ENCODE measurements around the gene ZNRD2. TPM values are rescaled to one million over a fixed set of nuclear protein-coding genes. Genes with fewer than 3 reads are reported as not detected.

Gene ZNRD2
- total RNA-seq, 1 donor from 2014 or later: 157 TPM

DNA sequence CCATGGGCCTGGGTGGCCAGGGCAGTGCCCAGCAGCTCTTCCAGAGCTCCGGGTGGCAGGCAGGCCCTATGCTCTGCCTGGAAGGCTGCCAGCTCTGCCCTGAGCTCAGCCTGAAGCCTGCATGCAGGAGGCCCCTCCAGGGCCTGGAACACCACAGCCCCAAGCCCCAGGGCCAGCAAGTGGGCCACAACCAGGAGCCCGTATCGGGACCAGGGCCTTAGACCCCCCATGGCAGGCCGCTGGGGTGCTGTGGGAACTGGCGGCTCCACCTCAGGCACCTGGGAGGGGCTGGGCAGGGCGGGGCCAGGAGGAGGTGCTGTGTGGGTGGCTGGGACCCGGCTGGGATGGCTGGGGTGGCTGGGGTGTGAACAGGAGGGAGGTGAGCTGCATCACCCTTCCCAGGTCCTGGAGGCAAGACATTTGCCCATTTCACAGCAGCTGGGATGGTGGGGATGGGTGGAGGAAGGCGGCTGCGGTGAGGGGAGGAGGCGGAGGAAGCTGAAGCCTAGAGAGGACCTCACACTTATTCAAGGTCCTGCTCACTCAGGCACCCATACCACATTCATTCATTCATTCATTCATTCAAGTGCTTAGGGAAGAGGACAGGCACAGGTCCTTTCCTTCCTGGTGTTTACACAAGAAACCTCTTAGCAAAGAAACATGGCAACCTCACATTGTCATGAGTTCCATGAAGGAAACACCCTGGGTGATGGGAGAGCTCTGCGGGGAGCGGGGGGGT lies 25.4 kb downstream of the ZNRD2 start, which contains the start of gene KCNK7:
Gene KCNK7 (minus strand): TSS at position 258 of the 739 bp plus-strand sequence. CDS start 28 bp downstream, at position 230.
- Histone ChIP-seq H3K27me3 (no peaks in the 10 kb centered on the region), H3K36me3 (peaks cover 49 to 58% of the 10 kb centered on the region in 2 donors), H3K9me3 (no peaks in the 10 kb centered on the region), H3K4me3 (no peak within 1 kb of the TSS), H3K27ac (peak within 1 kb of the TSS in 1 of 2 donors; percentile 14), H3K4me1 (no peaks in the 10 kb centered on the region)
- intact Hi-C loops (cut with DNase I): no loop called here
- TF ChIP-seq, protein P1, sequence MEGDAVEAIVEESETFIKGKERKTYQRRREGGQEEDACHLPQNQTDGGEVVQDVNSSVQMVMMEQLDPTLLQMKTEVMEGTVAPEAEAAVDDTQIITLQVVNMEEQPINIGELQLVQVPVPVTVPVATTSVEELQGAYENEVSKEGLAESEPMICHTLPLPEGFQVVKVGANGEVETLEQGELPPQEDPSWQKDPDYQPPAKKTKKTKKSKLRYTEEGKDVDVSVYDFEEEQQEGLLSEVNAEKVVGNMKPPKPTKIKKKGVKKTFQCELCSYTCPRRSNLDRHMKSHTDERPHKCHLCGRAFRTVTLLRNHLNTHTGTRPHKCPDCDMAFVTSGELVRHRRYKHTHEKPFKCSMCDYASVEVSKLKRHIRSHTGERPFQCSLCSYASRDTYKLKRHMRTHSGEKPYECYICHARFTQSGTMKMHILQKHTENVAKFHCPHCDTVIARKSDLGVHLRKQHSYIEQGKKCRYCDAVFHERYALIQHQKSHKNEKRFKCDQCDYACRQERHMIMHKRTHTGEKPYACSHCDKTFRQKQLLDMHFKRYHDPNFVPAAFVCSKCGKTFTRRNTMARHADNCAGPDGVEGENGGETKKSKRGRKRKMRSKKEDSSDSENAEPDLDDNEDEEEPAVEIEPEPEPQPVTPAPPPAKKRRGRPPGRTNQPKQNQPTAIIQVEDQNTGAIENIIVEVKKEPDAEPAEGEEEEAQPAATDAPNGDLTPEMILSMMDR (IDR thresholded peaks at IDR 0.05): no peak
- no peak for DNase-seq (ENCODE audit: low spot score in 2 of 2)

DNA sequence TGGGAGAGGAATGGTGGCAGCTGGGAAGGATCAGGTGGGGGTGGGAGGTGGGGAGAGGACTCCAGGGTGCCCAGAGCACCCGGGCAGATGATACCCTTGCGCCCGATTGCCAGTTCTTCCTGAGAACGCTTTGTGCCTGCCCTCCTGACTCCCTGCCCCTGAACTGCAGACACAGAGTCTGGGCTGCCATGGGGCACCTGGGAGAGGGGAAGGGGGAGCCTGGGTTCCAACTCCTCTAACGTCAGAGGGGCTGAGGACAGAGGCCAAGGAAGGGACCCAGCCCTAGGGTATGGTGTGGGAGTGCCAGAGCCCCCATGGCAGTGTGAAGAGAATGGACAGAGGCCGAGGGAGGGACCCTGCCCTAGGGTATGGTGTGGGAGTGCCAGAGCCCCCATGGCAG lies 26.2 kb downstream of the ZNRD2 start:
- Histone ChIP-seq H3K27me3 (no peaks in the 10 kb centered on the region), H3K36me3 (peaks cover 41 to 50% of the 10 kb centered on the region in 2 donors), H3K9me3 (no peaks in the 10 kb centered on the region), H3K4me1 (no peaks in the 10 kb centered on the region), H3K27ac (no peak overlapping the region), H3K4me3 (no peak overlapping the region)
- intact Hi-C loops (cut with DNase I): no loop called here
- no peak for DNase-seq (ENCODE audit: low spot score in 2 of 2)
- TF ChIP-seq, protein P1 (IDR thresholded peaks at IDR 0.05): no peak

DNA sequence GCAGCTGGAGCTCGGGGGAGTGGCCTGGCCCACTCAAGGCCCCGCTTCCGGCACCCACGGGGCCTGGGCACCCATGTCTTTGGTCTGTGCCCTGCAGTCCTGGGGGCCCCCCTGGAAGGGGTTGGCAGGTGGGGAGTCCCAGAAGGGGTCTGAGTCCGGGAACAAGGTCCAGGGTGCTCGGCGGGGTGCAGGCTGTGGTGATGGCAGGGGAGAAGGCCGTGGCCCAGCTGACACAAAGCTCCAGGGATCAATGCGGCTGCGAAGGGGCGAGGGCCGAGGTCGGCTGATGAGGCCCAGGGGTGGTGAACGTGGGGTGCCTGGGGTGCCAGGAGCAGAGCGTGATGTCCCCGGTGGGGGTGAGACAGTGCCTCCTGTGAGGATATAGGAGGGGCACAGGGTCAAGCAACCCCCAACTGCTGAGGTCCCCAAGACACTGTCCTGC lies 28.0 kb downstream of the ZNRD2 start:
- TF ChIP-seq, protein P1 (IDR thresholded peaks at IDR 0.05): no peak
- no peak overlapping the region for H3K4me3 ChIP-seq

DNA sequence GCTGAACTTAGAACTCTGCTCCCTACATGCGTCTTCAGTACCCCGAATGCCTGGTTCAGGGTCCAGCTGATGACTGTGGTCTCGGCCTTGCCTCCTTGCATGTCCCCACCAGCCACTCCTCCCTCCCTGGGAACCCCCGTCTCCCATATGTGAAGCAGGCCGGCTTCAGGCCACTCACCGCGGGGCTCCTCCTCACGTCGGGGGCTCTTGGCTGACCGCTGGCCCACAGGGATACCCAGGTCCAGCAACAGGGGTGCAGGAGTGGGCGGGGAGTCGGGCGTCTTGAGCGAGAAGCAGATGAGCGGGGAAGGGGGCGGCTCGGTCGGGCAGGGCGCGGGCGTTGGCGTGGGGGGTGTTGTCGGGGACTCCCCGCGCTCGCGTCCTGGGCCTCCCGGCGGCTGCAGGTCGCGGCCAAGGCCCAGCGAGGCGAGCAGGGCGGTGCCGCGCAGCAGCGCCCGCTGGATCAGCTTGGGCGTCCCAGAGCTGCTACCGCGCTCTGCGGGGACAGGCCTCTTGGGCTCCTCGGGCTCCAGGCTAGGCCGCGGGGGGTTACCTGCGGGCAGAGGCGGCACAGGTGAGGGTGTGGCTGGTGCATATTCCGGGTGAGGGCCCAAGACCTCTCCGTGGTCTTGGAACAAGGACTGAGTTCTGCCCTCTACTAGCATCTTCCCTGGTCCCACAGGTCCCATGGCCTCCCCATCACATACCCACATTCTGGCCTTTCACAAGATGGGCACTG lies 29.1 kb downstream of the ZNRD2 start:
- Histone ChIP-seq H3K4me1 (no peaks in the 10 kb centered on the region), H3K4me3 (no peak overlapping the region), H3K36me3 (peaks cover 38 to 54% of the 10 kb centered on the region in 2 donors), H3K27ac (no peak overlapping the region), H3K9me3 (no peaks in the 10 kb centered on the region), H3K27me3 (no peaks in the 10 kb centered on the region)
- TF ChIP-seq, protein P1 (IDR thresholded peaks at IDR 0.05): no peak
- intact Hi-C loops (cut with DNase I): no loop called here
- DNase-seq (ENCODE audit: low spot score in 2 of 2): no peak

More for the DNA sequence above, 28.0 kb downstream of the ZNRD2 start:
- no peak for DNase-seq (ENCODE audit: low spot score in 2 of 2)
- H3K27me3 ChIP-seq: no peaks in the 10 kb centered on the region
- no peak overlapping the region for H3K27ac ChIP-seq
- peaks cover 30 to 45% of the 10 kb centered on the region in 2 donors for H3K36me3 ChIP-seq
- H3K9me3 ChIP-seq: no peaks in the 10 kb centered on the region
- intact Hi-C loops (cut with DNase I): no loop called here
- H3K4me1 ChIP-seq: no peaks in the 10 kb centered on the region

DNA sequence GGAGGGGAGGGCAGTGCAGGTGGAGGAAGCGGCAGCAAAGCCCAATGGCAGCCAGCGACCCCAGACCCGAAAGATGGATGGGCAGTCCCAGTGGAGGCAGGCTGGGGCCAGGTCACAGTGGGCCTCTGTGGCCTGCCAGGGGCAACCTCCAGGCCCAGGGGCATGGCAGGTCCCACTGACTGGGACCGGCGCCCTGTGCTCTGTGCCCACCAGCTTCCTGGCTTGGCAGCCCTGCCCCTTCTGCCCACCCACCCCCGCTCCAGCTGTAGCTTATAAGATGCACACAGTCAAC lies 29.6 kb downstream of the ZNRD2 start:
- no peaks in the 10 kb centered on the region for H3K4me1 ChIP-seq
- H3K36me3 ChIP-seq: peaks cover 43 to 60% of the 10 kb centered on the region in 2 donors
- no peaks in the 10 kb centered on the region for H3K9me3 ChIP-seq
- H3K4me3 ChIP-seq: no peak overlapping the region
- no peak for DNase-seq (ENCODE audit: low spot score in 2 of 2)
- TF ChIP-seq, protein P1 (IDR thresholded peaks at IDR 0.05): no peak
- H3K27ac ChIP-seq: no peak overlapping the region
- intact Hi-C loops (cut with DNase I): no loop called here
- H3K27me3 ChIP-seq: no peaks in the 10 kb centered on the region

Data from ascending aorta (tissue), 2 donors.